ENCODE data around the gene MAGI2.

DNA sequence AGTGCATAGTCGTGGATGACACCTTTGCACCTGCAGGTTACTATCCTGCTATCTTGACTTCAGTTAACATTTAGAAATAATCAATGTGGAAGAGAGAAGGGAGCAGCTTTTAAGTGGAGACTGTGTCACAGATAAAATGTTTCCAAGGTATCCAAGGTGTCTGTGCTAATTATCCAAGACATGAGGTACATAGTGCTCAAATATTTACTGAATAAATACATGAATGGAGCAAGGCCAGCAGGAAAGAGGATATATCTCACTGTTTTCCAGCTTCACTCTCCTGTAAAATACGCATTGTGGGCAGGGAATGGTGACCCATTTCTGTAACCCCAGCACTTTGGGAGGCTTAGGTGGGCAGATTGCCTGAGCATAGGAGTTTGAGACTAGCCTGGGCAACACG lies 1102.5 kb downstream of the MAGI2 start:
- TF ChIP-seq, protein P1, sequence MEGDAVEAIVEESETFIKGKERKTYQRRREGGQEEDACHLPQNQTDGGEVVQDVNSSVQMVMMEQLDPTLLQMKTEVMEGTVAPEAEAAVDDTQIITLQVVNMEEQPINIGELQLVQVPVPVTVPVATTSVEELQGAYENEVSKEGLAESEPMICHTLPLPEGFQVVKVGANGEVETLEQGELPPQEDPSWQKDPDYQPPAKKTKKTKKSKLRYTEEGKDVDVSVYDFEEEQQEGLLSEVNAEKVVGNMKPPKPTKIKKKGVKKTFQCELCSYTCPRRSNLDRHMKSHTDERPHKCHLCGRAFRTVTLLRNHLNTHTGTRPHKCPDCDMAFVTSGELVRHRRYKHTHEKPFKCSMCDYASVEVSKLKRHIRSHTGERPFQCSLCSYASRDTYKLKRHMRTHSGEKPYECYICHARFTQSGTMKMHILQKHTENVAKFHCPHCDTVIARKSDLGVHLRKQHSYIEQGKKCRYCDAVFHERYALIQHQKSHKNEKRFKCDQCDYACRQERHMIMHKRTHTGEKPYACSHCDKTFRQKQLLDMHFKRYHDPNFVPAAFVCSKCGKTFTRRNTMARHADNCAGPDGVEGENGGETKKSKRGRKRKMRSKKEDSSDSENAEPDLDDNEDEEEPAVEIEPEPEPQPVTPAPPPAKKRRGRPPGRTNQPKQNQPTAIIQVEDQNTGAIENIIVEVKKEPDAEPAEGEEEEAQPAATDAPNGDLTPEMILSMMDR (conservative IDR thresholded peaks at IDR 0.05; ENCODE audit: low read depth in 2 of 2), result no peak
- TF ChIP-seq EZH2 (IDR thresholded peaks at IDR 0.05; ENCODE audit: low read depth, unreplicated experiment) (no peak), STAT1 (IDR thresholded peaks at IDR 0.05; ENCODE audit: unreplicated experiment) (no peak), POLR2AphosphoS5 (IDR thresholded peaks at IDR 0.05; ENCODE audit: low read depth) (no peak), CREB1 (CRISPR knock-in tag; IDR thresholded peaks at IDR 0.05; ENCODE audit: low read depth) (no peak), EZH2phosphoT487 (IDR thresholded peaks at IDR 0.05; ENCODE audit: unreplicated experiment) (no peak), JUNB (IDR thresholded peaks at IDR 0.05; ENCODE audit: unreplicated experiment) (no peak), ZNF331 (CRISPR knock-in tag; IDR thresholded peaks at IDR 0.05; ENCODE audit: low read depth) (no peak), ZNF114 (CRISPR knock-in tag; IDR thresholded peaks at IDR 0.05) (no peak), NANOG (IDR thresholded peaks at IDR 0.05; ENCODE audit: borderline replicate concordance) (no peak)
- TF ChIP-seq, protein P2, sequence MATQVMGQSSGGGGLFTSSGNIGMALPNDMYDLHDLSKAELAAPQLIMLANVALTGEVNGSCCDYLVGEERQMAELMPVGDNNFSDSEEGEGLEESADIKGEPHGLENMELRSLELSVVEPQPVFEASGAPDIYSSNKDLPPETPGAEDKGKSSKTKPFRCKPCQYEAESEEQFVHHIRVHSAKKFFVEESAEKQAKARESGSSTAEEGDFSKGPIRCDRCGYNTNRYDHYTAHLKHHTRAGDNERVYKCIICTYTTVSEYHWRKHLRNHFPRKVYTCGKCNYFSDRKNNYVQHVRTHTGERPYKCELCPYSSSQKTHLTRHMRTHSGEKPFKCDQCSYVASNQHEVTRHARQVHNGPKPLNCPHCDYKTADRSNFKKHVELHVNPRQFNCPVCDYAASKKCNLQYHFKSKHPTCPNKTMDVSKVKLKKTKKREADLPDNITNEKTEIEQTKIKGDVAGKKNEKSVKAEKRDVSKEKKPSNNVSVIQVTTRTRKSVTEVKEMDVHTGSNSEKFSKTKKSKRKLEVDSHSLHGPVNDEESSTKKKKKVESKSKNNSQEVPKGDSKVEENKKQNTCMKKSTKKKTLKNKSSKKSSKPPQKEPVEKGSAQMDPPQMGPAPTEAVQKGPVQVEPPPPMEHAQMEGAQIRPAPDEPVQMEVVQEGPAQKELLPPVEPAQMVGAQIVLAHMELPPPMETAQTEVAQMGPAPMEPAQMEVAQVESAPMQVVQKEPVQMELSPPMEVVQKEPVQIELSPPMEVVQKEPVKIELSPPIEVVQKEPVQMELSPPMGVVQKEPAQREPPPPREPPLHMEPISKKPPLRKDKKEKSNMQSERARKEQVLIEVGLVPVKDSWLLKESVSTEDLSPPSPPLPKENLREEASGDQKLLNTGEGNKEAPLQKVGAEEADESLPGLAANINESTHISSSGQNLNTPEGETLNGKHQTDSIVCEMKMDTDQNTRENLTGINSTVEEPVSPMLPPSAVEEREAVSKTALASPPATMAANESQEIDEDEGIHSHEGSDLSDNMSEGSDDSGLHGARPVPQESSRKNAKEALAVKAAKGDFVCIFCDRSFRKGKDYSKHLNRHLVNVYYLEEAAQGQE (IDR thresholded peaks at IDR 0.05; ENCODE audit: unreplicated experiment), result no peak
- TF ChIP-seq, protein P3, sequence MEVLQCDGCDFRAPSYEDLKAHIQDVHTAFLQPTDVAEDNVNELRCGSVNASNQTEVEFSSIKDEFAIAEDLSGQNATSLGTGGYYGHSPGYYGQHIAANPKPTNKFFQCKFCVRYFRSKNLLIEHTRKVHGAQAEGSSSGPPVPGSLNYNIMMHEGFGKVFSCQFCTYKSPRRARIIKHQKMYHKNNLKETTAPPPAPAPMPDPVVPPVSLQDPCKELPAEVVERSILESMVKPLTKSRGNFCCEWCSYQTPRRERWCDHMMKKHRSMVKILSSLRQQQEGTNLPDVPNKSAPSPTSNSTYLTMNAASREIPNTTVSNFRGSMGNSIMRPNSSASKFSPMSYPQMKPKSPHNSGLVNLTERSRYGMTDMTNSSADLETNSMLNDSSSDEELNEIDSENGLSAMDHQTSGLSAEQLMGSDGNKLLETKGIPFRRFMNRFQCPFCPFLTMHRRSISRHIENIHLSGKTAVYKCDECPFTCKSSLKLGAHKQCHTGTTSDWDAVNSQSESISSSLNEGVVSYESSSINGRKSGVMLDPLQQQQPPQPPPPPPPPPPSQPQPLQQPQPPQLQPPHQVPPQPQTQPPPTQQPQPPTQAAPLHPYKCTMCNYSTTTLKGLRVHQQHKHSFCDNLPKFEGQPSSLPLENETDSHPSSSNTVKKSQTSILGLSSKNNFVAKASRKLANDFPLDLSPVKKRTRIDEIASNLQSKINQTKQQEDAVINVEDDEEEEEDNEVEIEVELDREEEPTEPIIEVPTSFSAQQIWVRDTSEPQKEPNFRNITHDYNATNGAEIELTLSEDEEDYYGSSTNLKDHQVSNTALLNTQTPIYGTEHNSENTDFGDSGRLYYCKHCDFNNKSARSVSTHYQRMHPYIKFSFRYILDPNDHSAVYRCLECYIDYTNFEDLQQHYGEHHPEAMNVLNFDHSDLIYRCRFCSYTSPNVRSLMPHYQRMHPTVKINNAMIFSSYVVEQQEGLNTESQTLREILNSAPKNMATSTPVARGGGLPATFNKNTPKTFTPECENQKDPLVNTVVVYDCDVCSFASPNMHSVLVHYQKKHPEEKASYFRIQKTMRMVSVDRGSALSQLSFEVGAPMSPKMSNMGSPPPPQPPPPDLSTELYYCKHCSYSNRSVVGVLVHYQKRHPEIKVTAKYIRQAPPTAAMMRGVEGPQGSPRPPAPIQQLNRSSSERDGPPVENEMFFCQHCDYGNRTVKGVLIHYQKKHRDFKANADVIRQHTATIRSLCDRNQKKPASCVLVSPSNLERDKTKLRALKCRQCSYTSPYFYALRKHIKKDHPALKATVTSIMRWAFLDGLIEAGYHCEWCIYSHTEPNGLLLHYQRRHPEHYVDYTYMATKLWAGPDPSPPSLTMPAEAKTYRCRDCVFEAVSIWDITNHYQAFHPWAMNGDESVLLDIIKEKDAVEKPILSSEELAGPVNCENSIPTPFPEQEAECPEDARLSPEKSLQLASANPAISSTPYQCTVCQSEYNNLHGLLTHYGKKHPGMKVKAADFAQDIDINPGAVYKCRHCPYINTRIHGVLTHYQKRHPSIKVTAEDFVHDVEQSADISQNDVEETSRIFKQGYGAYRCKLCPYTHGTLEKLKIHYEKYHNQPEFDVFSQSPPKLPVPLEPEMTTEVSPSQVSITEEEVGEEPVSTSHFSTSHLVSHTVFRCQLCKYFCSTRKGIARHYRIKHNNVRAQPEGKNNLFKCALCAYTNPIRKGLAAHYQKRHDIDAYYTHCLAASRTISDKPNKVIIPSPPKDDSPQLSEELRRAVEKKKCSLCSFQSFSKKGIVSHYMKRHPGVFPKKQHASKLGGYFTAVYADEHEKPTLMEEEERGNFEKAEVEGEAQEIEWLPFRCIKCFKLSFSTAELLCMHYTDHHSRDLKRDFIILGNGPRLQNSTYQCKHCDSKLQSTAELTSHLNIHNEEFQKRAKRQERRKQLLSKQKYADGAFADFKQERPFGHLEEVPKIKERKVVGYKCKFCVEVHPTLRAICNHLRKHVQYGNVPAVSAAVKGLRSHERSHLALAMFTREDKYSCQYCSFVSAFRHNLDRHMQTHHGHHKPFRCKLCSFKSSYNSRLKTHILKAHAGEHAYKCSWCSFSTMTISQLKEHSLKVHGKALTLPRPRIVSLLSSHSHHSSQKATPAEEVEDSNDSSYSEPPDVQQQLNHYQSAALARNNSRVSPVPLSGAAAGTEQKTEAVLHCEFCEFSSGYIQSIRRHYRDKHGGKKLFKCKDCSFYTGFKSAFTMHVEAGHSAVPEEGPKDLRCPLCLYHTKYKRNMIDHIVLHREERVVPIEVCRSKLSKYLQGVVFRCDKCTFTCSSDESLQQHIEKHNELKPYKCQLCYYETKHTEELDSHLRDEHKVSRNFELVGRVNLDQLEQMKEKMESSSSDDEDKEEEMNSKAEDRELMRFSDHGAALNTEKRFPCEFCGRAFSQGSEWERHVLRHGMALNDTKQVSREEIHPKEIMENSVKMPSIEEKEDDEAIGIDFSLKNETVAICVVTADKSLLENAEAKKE (CRISPR knock-in tag; IDR thresholded peaks at IDR 0.05), result no peak
- TF ChIP-seq, protein P4, sequence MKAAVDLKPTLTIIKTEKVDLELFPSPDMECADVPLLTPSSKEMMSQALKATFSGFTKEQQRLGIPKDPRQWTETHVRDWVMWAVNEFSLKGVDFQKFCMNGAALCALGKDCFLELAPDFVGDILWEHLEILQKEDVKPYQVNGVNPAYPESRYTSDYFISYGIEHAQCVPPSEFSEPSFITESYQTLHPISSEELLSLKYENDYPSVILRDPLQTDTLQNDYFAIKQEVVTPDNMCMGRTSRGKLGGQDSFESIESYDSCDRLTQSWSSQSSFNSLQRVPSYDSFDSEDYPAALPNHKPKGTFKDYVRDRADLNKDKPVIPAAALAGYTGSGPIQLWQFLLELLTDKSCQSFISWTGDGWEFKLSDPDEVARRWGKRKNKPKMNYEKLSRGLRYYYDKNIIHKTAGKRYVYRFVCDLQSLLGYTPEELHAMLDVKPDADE (IDR thresholded peaks at IDR 0.05), result no peak
